ENCODE measurements around the gene TAF15.

DNA sequence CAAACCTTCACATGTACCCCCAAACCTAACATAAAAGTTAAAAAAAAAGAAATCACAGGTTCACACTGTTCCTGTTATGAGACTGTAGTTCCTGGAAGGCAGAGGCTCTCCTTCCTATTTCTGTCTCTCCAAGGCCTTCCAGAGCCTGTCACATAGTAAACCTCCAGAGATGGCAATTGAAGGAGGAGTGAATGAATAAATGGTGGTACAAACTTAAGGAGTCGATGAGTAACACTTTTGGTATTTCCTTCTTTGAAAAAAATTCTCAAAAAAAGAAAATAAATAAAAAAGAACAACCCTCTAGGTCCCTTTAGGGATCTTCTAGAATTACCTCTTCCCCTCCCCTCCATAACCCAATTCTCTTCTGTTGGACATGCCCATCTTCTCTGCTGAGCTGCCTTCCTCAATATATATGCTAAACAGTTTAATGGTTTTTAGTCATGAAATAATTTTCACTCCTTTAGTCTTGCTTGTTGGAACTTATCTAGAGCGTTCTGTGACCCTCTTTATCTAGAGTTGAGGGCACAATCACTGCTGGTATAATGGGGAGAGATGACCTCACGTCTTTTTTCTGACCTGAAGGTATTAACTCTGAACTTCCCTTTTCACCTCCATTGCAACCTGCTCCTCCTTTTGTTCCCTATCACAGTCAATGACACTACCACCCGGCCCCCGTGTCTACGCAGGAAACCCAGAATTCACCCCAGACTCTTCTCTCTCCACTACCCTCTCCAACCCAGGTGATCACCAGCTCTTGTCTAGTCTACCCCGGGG is 1.7 kb upstream of the TAF15 start:
- TF ChIP-seq, protein P1, sequence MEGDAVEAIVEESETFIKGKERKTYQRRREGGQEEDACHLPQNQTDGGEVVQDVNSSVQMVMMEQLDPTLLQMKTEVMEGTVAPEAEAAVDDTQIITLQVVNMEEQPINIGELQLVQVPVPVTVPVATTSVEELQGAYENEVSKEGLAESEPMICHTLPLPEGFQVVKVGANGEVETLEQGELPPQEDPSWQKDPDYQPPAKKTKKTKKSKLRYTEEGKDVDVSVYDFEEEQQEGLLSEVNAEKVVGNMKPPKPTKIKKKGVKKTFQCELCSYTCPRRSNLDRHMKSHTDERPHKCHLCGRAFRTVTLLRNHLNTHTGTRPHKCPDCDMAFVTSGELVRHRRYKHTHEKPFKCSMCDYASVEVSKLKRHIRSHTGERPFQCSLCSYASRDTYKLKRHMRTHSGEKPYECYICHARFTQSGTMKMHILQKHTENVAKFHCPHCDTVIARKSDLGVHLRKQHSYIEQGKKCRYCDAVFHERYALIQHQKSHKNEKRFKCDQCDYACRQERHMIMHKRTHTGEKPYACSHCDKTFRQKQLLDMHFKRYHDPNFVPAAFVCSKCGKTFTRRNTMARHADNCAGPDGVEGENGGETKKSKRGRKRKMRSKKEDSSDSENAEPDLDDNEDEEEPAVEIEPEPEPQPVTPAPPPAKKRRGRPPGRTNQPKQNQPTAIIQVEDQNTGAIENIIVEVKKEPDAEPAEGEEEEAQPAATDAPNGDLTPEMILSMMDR (IDR thresholded peaks at IDR 0.05 in 4 of 5, conservative IDR thresholded peaks at IDR 0.05 in 1 of 5) = no peak
- TF ChIP-seq POLR2A (IDR thresholded peaks at IDR 0.05) = no peak

Measured in gastrocnemius medialis (tissue), 4 donors.